ENCODE results near the gene CHRM2.

CHRM2 gene

GRCh38 chr7:137038706-137039105 lies 170.3 kb downstream of the CHRM2 start:
- no peak for DNase-seq

GRCh38 chr7:137040745-137041144 lies 172.3 kb downstream of the CHRM2 start:
- DNase-seq = no peak

GRCh38 chr7:137045573-137045972 lies 177.1 kb downstream of the CHRM2 start:
- DNase-seq = no peak

- no peak for DNase-seq
Measured at GRCh38 chr7:137069249-137069963, 201.0 kb downstream of the CHRM2 start.
